ENCODE measurements around the gene SLC24A2.

DNA sequence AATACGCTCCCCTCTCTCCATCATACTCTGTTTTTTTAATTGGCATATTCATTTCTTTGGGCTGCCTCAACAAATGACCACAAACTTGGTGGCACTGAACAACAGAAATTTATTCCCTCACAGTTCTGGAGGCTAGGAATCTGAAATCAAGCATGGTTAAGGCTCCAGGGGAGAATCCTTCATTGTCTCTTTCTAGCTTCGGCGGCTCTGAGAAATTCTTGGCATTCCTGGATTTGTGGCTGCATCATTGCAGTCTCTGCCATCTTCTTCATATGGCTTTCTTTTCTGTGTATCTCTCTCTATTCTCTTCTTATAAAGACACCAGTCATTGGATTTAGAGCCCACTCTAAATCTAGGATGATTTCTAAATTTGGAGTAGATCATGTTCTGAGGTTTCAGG lies 10.9 kb upstream of the SLC24A2 start:
- no peak for TF ChIP-seq ZNF274 (IDR thresholded peaks at IDR 0.05; ENCODE audit: low read depth, low read length)
- TF ChIP-seq SUZ12 (IDR thresholded peaks at IDR 0.05; ENCODE audit: extremely low read depth, insufficient read depth, insufficient read length) = no peak
- no peak for TF ChIP-seq YY1 (IDR thresholded peaks at IDR 0.05; ENCODE audit: insufficient read depth, insufficient read length)
